ENCODE measurements around the gene ZNF609. TPM values are rescaled to one million over a fixed set of nuclear protein-coding genes. Genes with fewer than 3 reads are reported as not detected.
A peak's percentile ranks its signal among the peaks of the same experiment; 100 is the strongest.

The ZNF609 gene
- total and polyA plus RNA-seq, 3 donors from 2014 or later = 48.7 to 75.8 (median 60.5) TPM

GRCh38 chr15:64701051-64701450 is 240.7 kb downstream of the ZNF609 start:
- TF ChIP-seq POLR2A (IDR thresholded peaks at IDR 0.05) = no peak
- TF ChIP-seq, protein P1, sequence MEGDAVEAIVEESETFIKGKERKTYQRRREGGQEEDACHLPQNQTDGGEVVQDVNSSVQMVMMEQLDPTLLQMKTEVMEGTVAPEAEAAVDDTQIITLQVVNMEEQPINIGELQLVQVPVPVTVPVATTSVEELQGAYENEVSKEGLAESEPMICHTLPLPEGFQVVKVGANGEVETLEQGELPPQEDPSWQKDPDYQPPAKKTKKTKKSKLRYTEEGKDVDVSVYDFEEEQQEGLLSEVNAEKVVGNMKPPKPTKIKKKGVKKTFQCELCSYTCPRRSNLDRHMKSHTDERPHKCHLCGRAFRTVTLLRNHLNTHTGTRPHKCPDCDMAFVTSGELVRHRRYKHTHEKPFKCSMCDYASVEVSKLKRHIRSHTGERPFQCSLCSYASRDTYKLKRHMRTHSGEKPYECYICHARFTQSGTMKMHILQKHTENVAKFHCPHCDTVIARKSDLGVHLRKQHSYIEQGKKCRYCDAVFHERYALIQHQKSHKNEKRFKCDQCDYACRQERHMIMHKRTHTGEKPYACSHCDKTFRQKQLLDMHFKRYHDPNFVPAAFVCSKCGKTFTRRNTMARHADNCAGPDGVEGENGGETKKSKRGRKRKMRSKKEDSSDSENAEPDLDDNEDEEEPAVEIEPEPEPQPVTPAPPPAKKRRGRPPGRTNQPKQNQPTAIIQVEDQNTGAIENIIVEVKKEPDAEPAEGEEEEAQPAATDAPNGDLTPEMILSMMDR (IDR thresholded peaks at IDR 0.05) = no peak
- H3K27ac ChIP-seq = peak overlapping the region; percentile 95 to 96
- intact Hi-C loops (cut with DNase I; ENCODE audit: low total_unique reads) = no loop called here
- H3K4me1 ChIP-seq = peaks cover 62% of the 10 kb centered on the region
- no peaks in the 10 kb centered on the region for H3K9me3 ChIP-seq
- no peaks in the 10 kb centered on the region for H3K36me3 ChIP-seq (ENCODE audit: low read depth, missing control alignments)
- H3K4me3 ChIP-seq = peak overlapping the region in 1 of 2 donors; percentile 96
- DNase-seq = no peak
- 33% methylated on average over 3 of the region's 3 CpGs for WGBS, 2 donors
- H3K27me3 ChIP-seq = no peaks in the 10 kb centered on the region

- Histone ChIP-seq H3K27me3 (no peaks in the 10 kb centered on the region), H3K27ac (peak overlapping the region; percentile 95 to 96), H3K4me3 (peak overlapping the region; percentile 91 to 96), H3K9me3 (no peaks in the 10 kb centered on the region), H3K4me1 (peaks cover 56% of the 10 kb centered on the region), H3K36me3 (ENCODE audit: low read depth, missing control alignments) (no peaks in the 10 kb centered on the region)
- intact Hi-C loops (cut with DNase I; ENCODE audit: low total_unique reads) = no loop called here
- DNase-seq = no peak
- 6 to 10% methylated on average over 5 of the region's 5 CpGs for WGBS, 2 donors
- TF ChIP-seq POLR2A (IDR thresholded peaks at IDR 0.05) = no peak
- TF ChIP-seq, protein P1 (IDR thresholded peaks at IDR 0.05) = no peak
Observed at GRCh38 chr15:64701482-64702184, 241.3 kb downstream of the ZNF609 start.

DNA sequence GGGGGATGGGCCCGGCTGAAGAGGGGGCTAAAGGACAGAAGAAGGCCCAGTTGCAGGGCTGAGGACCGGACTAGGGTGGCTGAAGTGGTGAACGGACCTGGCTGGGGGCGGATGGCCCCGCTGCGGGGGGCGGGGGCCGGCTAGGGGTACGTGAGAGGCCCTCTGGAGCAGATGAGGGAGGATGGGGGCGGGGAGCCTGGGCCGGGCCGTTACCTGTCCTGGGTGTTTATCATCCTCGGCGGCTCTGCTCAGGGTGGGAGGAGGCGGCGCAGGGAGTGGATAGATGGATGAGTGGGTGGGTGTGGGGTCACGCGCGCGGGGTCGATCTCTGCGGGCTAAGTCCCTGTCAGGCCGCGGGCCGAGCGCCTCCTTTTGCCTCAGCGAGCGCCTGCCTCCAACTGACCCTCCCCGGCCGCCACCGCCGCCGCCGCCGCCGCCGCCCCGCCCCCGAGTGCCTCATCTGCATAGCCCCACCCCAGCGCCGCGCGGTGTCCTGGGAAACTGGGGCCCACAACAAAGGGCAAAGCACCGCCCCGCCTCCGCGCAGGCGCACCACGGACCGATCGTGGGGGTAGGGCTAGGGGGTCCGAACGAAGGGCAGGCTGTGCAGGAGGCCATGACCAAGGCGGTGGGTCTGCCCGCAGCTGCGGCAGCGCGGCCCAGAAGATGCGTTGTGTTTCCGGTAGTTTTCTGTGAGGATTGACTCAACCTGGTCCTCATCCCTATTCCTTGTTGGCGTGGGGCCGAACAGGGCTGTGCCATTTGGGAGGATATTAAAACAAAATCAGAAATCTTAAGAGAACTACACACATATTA is 242.6 kb downstream of the ZNF609 start:
- Histone ChIP-seq H3K4me1 (peaks cover 48% of the 10 kb centered on the region), H3K36me3 (ENCODE audit: low read depth, missing control alignments) (no peaks in the 10 kb centered on the region), H3K27ac (peak overlapping the region; percentile 95 to 96), H3K27me3 (no peaks in the 10 kb centered on the region), H3K9me3 (no peaks in the 10 kb centered on the region), H3K4me3 (peak overlapping the region; percentile 91 to 96)
- TF ChIP-seq, protein P1 (IDR thresholded peaks at IDR 0.05) = peak in 1 of 3 experiments; percentile 4
- no peak for TF ChIP-seq POLR2A (IDR thresholded peaks at IDR 0.05)
- peak; percentile 98 for DNase-seq
- 1% methylated on average over 16 to 57 of the region's 62 CpGs for WGBS, 2 donors
- intact Hi-C loops (cut with DNase I; ENCODE audit: low total_unique reads) = no loop called here

GRCh38 chr15:64703632-64703959 is 243.2 kb downstream of the ZNF609 start:
- Histone ChIP-seq H3K27me3 (no peaks in the 10 kb centered on the region), H3K27ac (peak overlapping the region; percentile 95 to 96), H3K4me3 (peak overlapping the region; percentile 91 to 96), H3K36me3 (ENCODE audit: low read depth, missing control alignments) (no peaks in the 10 kb centered on the region), H3K9me3 (no peaks in the 10 kb centered on the region), H3K4me1 (peaks cover 42% of the 10 kb centered on the region)
- TF ChIP-seq, protein P1 (IDR thresholded peaks at IDR 0.05) = no peak
- no peak for TF ChIP-seq POLR2A (IDR thresholded peaks at IDR 0.05)
- intact Hi-C loops (cut with DNase I; ENCODE audit: low total_unique reads) = no loop called here
- WGBS, 2 donors = 31 to 41% methylated on average over 7 of the region's 7 CpGs
- no peak for DNase-seq
